Neural crest cell (in vitro differentiated cells): ENCODE measurements around the gene A3GALT2. TPM values are rescaled to one million over a fixed set of nuclear protein-coding genes. Genes with fewer than 3 reads are reported as not detected.
A peak's percentile ranks its signal among the peaks of the same experiment; 100 is the strongest.

ENCODE experiments used
- DNase-seq: peaks from one replicate; pipeline ENCODE4 v3.0.0; 2021; ENCODE audit warnings: low read depth, mixed read lengths, low spot score
- H3K27ac Mint-ChIP-seq: one replicate; pipeline ENCODE4 v1.8.0; 2021; ENCODE audit warnings: mild to moderate bottlenecking, mixed read lengths; ENCODE audit not compliant: unreplicated experiment
- H3K27me3 Mint-ChIP-seq: 2 replicates; pipeline ENCODE4 v1.8.0; 2021; ENCODE audit warnings: low read depth, mild to moderate bottlenecking, mixed read lengths
- H3K36me3 Mint-ChIP-seq: 2 replicates; pipeline ENCODE4 v1.8.0; 2021; ENCODE audit warnings: low read depth, mild to moderate bottlenecking, mixed read lengths
- H3K4me1 Mint-ChIP-seq: 2 replicates; pipeline ENCODE4 v1.8.0; 2021; ENCODE audit warnings: mixed read lengths
- H3K4me3 Mint-ChIP-seq: one replicate; pipeline ENCODE4 v1.8.0; 2021; ENCODE audit warnings: mild to moderate bottlenecking, mixed read lengths
- H3K9me3 Mint-ChIP-seq: 2 replicates; pipeline ENCODE4 v1.8.0; 2021; ENCODE audit warnings: mixed read lengths
- long read RNA-seq: library from polyadenylated mRNA; unstranded; transcript quantifications from one replicate; pipeline ENCODE4 v2.0.0, GENCODE V29; 2020
- total RNA-seq: library from RNA; stranded (reverse); gene quantifications from 2 replicates; pipeline ENCODE4 v1.2.1, GENCODE V29; 2021
- TF ChIP-seq, protein P1 (sequence below): fragments of 200-600 bp; sonication (generic); conservative IDR thresholded peaks from 2 replicates; pipeline ENCODE4 v1.5.0; 2021; ENCODE audit warnings: antibody characterized with exemption, mild to moderate bottlenecking

The A3GALT2 gene
- not detected in 2 replicates for total RNA-seq
- long read RNA-seq = 0 reads

- H3K4me1 Mint-ChIP-seq = peaks cover 16% of the 10 kb centered on the region
- TF ChIP-seq, protein P1, sequence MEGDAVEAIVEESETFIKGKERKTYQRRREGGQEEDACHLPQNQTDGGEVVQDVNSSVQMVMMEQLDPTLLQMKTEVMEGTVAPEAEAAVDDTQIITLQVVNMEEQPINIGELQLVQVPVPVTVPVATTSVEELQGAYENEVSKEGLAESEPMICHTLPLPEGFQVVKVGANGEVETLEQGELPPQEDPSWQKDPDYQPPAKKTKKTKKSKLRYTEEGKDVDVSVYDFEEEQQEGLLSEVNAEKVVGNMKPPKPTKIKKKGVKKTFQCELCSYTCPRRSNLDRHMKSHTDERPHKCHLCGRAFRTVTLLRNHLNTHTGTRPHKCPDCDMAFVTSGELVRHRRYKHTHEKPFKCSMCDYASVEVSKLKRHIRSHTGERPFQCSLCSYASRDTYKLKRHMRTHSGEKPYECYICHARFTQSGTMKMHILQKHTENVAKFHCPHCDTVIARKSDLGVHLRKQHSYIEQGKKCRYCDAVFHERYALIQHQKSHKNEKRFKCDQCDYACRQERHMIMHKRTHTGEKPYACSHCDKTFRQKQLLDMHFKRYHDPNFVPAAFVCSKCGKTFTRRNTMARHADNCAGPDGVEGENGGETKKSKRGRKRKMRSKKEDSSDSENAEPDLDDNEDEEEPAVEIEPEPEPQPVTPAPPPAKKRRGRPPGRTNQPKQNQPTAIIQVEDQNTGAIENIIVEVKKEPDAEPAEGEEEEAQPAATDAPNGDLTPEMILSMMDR = no peak
- no peaks in the 10 kb centered on the region for H3K9me3 Mint-ChIP-seq
- peaks cover 6% of the 10 kb centered on the region for H3K27me3 Mint-ChIP-seq
- H3K36me3 Mint-ChIP-seq = peaks cover 3% of the 10 kb centered on the region
- DNase-seq = no peak
- no peak within 1 kb of the TSS for H3K27ac Mint-ChIP-seq
- peak within 1 kb of the TSS; percentile 7 for H3K4me3 Mint-ChIP-seq
These were observed at the start of gene A3GALT2 for GRCh38 chr1:33320619-33321165. A3GALT2 (minus strand) TSS chr1:33321098; CDS start chr1:33321098, 0 bp downstream.

GRCh38 chr1:33370301-33370700 lies 49.4 kb upstream of the A3GALT2 start:
- Mint-ChIP-seq H3K9me3 (no peaks in the 10 kb centered on the region), H3K27me3 (no peaks in the 10 kb centered on the region), H3K4me3 (no peak overlapping the region), H3K27ac (no peak overlapping the region), H3K4me1 (peaks cover 35% of the 10 kb centered on the region), H3K36me3 (peaks cover 4% of the 10 kb centered on the region)
- DNase-seq = no peak
- TF ChIP-seq, protein P1 = no peak

- no peaks in the 10 kb centered on the region for H3K27me3 Mint-ChIP-seq
- H3K36me3 Mint-ChIP-seq = peaks cover 4% of the 10 kb centered on the region
- H3K9me3 Mint-ChIP-seq = no peaks in the 10 kb centered on the region
- H3K27ac Mint-ChIP-seq = no peak overlapping the region
- TF ChIP-seq, protein P1 = no peak
- H3K4me3 Mint-ChIP-seq = no peak overlapping the region
- no peak for DNase-seq
- peaks cover 40% of the 10 kb centered on the region for H3K4me1 Mint-ChIP-seq
These were observed 48.9 kb upstream of the A3GALT2 start for GRCh38 chr1:33369764-33370163.

DNA sequence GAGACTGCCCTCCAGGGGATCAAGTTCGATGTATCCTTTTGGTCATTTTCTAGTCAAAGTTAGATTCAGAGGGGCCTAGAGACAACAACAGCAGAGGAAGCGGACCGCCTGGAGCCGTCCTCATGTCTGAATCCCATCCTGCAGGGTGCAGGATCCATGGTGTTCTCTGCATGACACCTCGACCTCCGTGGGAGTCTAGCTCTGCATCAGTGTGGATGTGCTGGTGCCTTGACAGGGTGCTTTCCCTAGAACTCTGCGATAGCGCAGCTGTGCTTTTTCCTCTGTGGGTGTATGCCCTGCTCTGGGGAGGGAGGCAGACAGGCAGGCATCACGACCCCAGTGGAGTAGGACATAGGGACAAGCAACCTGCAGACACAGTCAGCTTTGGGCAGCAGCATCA lies 48.2 kb upstream of the A3GALT2 start:
- Mint-ChIP-seq H3K9me3 (no peaks in the 10 kb centered on the region), H3K27ac (no peak overlapping the region), H3K4me3 (no peak overlapping the region), H3K36me3 (peaks cover 4% of the 10 kb centered on the region), H3K4me1 (peaks cover 47% of the 10 kb centered on the region), H3K27me3 (no peaks in the 10 kb centered on the region)
- DNase-seq = no peak
- TF ChIP-seq, protein P1 = no peak

DNA sequence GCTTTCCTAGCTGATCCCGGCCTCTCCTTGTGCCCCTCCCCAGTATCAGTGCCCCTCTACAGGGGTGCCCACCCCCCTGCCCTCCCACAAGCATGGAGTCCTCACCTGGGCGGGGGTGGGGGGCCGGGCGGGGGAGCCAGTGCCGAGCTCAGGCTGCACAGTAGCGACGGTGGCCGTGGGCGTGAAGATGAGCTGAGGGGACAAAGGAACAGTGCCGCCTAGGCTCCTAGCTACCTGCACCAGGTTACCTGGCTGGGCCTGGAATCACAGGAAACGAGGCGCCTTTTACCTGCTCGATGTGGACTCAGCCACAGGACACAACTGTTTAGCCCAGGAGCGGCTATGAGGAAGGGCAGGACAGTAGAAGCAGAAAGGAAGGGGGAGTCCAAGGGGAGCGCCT lies 47.5 kb upstream of the A3GALT2 start:
- H3K9me3 Mint-ChIP-seq = no peaks in the 10 kb centered on the region
- H3K27me3 Mint-ChIP-seq = no peaks in the 10 kb centered on the region
- H3K4me1 Mint-ChIP-seq = peaks cover 52% of the 10 kb centered on the region
- H3K27ac Mint-ChIP-seq = no peak overlapping the region
- DNase-seq = no peak
- TF ChIP-seq, protein P1 = no peak
- H3K36me3 Mint-ChIP-seq = peaks cover 4% of the 10 kb centered on the region
- H3K4me3 Mint-ChIP-seq = no peak overlapping the region
